GM06990 (cell line): ENCODE measurements around the gene TAS2R31.
"Not testable (repeated sequence)": the region's sequence is repeated elsewhere in the genome, so short reads cannot be mapped to it uniquely, and the experiment has no call there.

Experiments
- DNase-seq: peaks from one replicate; pipeline ENCODE4 v3.0.0-alpha.2; 2011; ENCODE audit not compliant: insufficient read length; ENCODE audit errors: extremely low read depth
- H3K27me3 ChIP-seq: replicated peaks from 2 replicates; pipeline ENCODE4 v1.6.0; 2011; ENCODE audit warnings: low read length; ENCODE audit not compliant: control insufficient read depth, insufficient read depth
- H3K36me3 ChIP-seq: 2 replicates; pipeline ENCODE4 v1.5.1; 2011; ENCODE audit warnings: low read length; ENCODE audit not compliant: control insufficient read depth, insufficient read depth
- H3K4me3 ChIP-seq: replicated peaks from 2 replicates; pipeline ENCODE4 v1.5.1; 2011; ENCODE audit warnings: low read depth, mild to moderate bottlenecking, control low read depth, low read length
- TF ChIP-seq, protein P1 (sequence below): IDR thresholded peaks from 2 replicates; pipeline ENCODE4 v1.5.1; 2011; ENCODE audit warnings: low read length, control low read depth, mild to moderate bottlenecking, inconsistent platforms; ENCODE audit not compliant: insufficient read depth, poor library complexity, severe bottlenecking

The TAS2R31 gene

GRCh38 chr12:11067514-11067913, 36.3 kb upstream of the TAS2R31 start:
- Histone ChIP-seq H3K27me3 (no peaks in the 10 kb centered on the region), H3K4me3 (no peak overlapping the region), H3K36me3 (no peaks in the 10 kb centered on the region)
- no peak for DNase-seq
- TF ChIP-seq, protein P1, sequence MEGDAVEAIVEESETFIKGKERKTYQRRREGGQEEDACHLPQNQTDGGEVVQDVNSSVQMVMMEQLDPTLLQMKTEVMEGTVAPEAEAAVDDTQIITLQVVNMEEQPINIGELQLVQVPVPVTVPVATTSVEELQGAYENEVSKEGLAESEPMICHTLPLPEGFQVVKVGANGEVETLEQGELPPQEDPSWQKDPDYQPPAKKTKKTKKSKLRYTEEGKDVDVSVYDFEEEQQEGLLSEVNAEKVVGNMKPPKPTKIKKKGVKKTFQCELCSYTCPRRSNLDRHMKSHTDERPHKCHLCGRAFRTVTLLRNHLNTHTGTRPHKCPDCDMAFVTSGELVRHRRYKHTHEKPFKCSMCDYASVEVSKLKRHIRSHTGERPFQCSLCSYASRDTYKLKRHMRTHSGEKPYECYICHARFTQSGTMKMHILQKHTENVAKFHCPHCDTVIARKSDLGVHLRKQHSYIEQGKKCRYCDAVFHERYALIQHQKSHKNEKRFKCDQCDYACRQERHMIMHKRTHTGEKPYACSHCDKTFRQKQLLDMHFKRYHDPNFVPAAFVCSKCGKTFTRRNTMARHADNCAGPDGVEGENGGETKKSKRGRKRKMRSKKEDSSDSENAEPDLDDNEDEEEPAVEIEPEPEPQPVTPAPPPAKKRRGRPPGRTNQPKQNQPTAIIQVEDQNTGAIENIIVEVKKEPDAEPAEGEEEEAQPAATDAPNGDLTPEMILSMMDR, result no peak

GRCh38 chr12:11062194-11062593, 31.0 kb upstream of the TAS2R31 start, which contains the start of gene TAS2R46:
TAS2R46 (minus strand) TSS chr12:11062294; CDS start chr12:11062294, 0 bp downstream.
- DNase-seq, H3K4me3 ChIP-seq, H3K36me3 ChIP-seq, H3K27me3 ChIP-seq: not testable (repeated sequence)

GRCh38 chr12:11059784-11060183, 28.6 kb upstream of the TAS2R31 start:
- TF ChIP-seq, protein P1, result no peak
- no peak overlapping the region for H3K4me3 ChIP-seq
- no peaks in the 10 kb centered on the region for H3K36me3 ChIP-seq
- DNase-seq, result no peak
- H3K27me3 ChIP-seq, result no peaks in the 10 kb centered on the region

- TF ChIP-seq, protein P1, result no peak
- no peaks in the 10 kb centered on the region for H3K36me3 ChIP-seq
- H3K4me3 ChIP-seq, result no peak overlapping the region
- DNase-seq, result no peak
- H3K27me3 ChIP-seq, result no peaks in the 10 kb centered on the region
Observed at GRCh38 chr12:11059041-11059440, 27.8 kb upstream of the TAS2R31 start.

DNA sequence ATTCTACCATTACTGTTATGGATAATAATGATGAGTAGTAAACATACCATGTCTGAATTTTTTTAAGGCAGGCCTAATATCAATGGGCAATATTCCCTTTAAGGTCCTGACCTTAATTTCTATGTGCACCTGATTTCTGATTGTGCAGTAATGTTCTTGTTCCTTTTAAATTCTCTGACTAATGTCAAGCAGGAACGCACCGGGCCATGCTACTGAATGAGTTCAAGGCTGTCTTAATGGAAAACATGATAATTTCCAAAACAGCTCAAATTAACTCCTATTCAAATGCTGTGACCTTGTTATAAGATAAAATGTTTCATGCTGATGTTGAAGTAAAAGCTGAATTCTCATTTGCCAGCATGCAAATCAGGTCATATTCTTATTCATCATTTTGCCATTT, 24.1 kb upstream of the TAS2R31 start:
- no peaks in the 10 kb centered on the region for H3K36me3 ChIP-seq
- H3K27me3 ChIP-seq, result no peaks in the 10 kb centered on the region
- no peak overlapping the region for H3K4me3 ChIP-seq
- TF ChIP-seq, protein P1, result no peak
- DNase-seq, result no peak

DNA sequence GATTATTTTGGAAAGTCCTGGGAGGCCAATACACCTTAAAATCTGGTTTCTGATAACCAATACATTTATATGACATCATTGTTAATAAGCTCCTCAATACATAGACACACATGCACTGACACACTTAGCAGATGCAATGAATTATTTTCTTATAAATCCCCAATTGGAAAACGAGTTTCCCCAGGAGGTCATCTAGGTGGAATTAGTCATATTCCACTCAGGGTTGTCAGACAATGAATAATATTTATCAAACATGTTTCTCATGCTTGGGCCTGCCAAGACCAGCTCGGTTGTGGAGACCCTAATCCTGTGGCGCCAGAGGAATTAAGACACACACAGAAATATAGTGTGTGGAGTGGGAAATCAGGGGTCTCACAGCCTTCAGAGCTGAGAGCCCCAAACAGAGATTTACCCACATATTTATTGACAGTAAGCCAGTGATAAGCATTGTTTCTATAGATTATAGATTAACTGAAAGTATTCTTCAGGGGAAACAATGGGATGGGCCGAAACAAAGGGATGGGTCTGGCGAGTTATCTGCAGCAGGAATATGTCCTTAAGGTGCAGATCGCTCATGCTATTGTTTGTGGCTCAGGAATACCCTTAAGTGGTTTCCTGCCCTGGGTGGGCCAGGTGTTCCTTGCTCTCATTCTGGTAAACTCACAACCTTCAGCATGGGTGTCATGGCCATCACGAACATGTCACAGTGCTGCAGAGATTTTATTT, 18.8 kb upstream of the TAS2R31 start:
- not testable (repeated sequence) for H3K4me3 ChIP-seq, H3K27me3 ChIP-seq, H3K36me3 ChIP-seq, DNase-seq

- DNase-seq, H3K27me3 ChIP-seq: not testable (repeated sequence)
Observed at GRCh38 chr12:11041366-11041765, 10.2 kb upstream of the TAS2R31 start.

More at GRCh38 chr12:11041366-11041765, 10.2 kb upstream of the TAS2R31 start:
- H3K4me3 ChIP-seq, H3K36me3 ChIP-seq: not testable (repeated sequence)
